GM23338 (cell line): Measurements from ENCODE around the gene DIPK1A. TPM values are rescaled to one million over a fixed set of nuclear protein-coding genes. Genes with fewer than 3 reads are reported as not detected.

ENCODE experiments used
- ATAC-seq: fragments of 200-7000 bp; cut with Tn5 transposase; 3 replicates; pipeline ENCODE4 v1.9.1; 2020
- DNase-seq: peaks from one replicate; pipeline ENCODE4 v3.0.0-alpha.2; 2015; ENCODE audit warnings: low spot score
- H2AFZ ChIP-seq: fragments of 200-600 bp; sonication (generic); 2 replicates; pipeline ENCODE4 v1.8.0; 2016; ENCODE audit warnings: antibody characterized with exemption, mild to moderate bottlenecking, moderate library complexity
- H3F3A ChIP-seq: fragments of 200-600 bp; sonication (generic); replicated peaks from 2 replicates; pipeline ENCODE4 v1.8.0; 2017; ENCODE audit warnings: antibody characterized with exemption, mixed run types, low read depth
- H3K27ac ChIP-seq: fragments of 200-600 bp; sonication (generic); 2 replicates; pipeline ENCODE4 v1.6.1; 2016; ENCODE audit warnings: low read depth
- H3K27me3 ChIP-seq: fragments of 200-600 bp; sonication (generic); 2 replicates; pipeline ENCODE4 v1.8.0; 2016; ENCODE audit warnings: mild to moderate bottlenecking, mixed run types, moderate library complexity; ENCODE audit not compliant: insufficient read depth
- H3K36me3 ChIP-seq: fragments of 200-600 bp; sonication (generic); 2 replicates; pipeline ENCODE4 v1.8.0; 2016; ENCODE audit warnings: mild to moderate bottlenecking; ENCODE audit not compliant: insufficient read depth
- H3K4me1 ChIP-seq: fragments of 200-600 bp; sonication (generic); 2 replicates; pipeline ENCODE4 v1.8.0; 2016; ENCODE audit warnings: mild to moderate bottlenecking, moderate library complexity; ENCODE audit not compliant: insufficient read depth
- H3K4me2 ChIP-seq: fragments of 200-600 bp; sonication (generic); 2 replicates; pipeline ENCODE4 v1.7.1; 2017; ENCODE audit warnings: mixed run types
- H3K4me3 ChIP-seq: fragments of 200-600 bp; sonication (generic); 2 replicates; pipeline ENCODE4 v1.6.1; 2016; ENCODE audit warnings: mixed run types
- H3K79me2 ChIP-seq: fragments of 200-600 bp; sonication (generic); replicated peaks from 2 replicates; pipeline ENCODE4 v1.8.0; 2017; ENCODE audit warnings: mild to moderate bottlenecking; ENCODE audit not compliant: insufficient read depth
- H3K9me2 ChIP-seq: fragments of 200-600 bp; sonication (generic); 2 replicates; pipeline ENCODE4 v1.8.0; 2017; ENCODE audit not compliant: insufficient read depth
- H4K20me1 ChIP-seq: fragments of 200-600 bp; sonication (generic); replicated peaks from 2 replicates; pipeline ENCODE4 v1.8.0; 2017; ENCODE audit warnings: mild to moderate bottlenecking; ENCODE audit not compliant: insufficient read depth
- H3K27ac Mint-ChIP-seq: 2 replicates; pipeline ENCODE4 v1.8.0; 2020; ENCODE audit warnings: inconsistent platforms, mild to moderate bottlenecking, moderate library complexity, mixed read lengths
- H3K27me3 Mint-ChIP-seq: 3 replicates; pipeline ENCODE4 v1.8.0; 2022; ENCODE audit warnings: low read depth, mild to moderate bottlenecking, moderate library complexity, mixed read lengths, inconsistent platforms; ENCODE audit not compliant: insufficient read depth, poor library complexity
- H3K36me3 Mint-ChIP-seq: 3 replicates; pipeline ENCODE4 v1.8.0; 2021; ENCODE audit warnings: low read depth, mild to moderate bottlenecking, inconsistent platforms, moderate library complexity, mixed read lengths
- H3K4me1 Mint-ChIP-seq: 3 replicates; pipeline ENCODE4 v1.8.0; 2020; ENCODE audit warnings: mild to moderate bottlenecking, inconsistent platforms, mixed read lengths
- H3K4me3 Mint-ChIP-seq: 3 replicates; pipeline ENCODE4 v1.8.0; 2021; ENCODE audit warnings: moderate library complexity, mild to moderate bottlenecking, inconsistent platforms, mixed read lengths
- H3K9me3 Mint-ChIP-seq: 3 replicates; pipeline ENCODE4 v1.8.0; 2020; ENCODE audit warnings: moderate library complexity, mild to moderate bottlenecking, inconsistent platforms, mixed read lengths
- CREB1 ChIP-seq: fragments of 250-450 bp; sonication (Bioruptor Pico); IDR thresholded peaks from 2 replicates; pipeline ENCODE4 v1.5.0; 2020; ENCODE audit warnings: low read depth, mild to moderate bottlenecking, moderate library complexity
- CTCF ChIP-seq, 2 experiments: fragments of 200-600 bp in 1 of 2; sonication (generic) in 1 of 2; conservative IDR thresholded peaks; 2 replicates each; pipeline versions ENCODE4 v1.5.1 to v1.6.1; 2016 to 2017; ENCODE audit warnings: antibody characterized with exemption in 2 of 2, low read depth in 2 of 2, mild to moderate bottlenecking in 2 of 2, moderate library complexity in 1 of 2
- ETS1 ChIP-seq: IDR thresholded peaks from 2 replicates; pipeline ENCODE4 v1.6.1; 2016; ENCODE audit warnings: antibody characterized with exemption
- EZH2 ChIP-seq: fragments of 200-600 bp; sonication (generic); IDR thresholded peaks from one replicate; pipeline ENCODE4 v1.8.0; 2017; ENCODE audit warnings: antibody characterized with exemption, mild to moderate bottlenecking, low read depth; ENCODE audit not compliant: unreplicated experiment
- EZH2phosphoT487 ChIP-seq: fragments of 200-600 bp; sonication (generic); IDR thresholded peaks from one replicate; pipeline ENCODE4 v1.8.1; 2018; ENCODE audit warnings: antibody characterized with exemption; ENCODE audit not compliant: unreplicated experiment
- JUNB ChIP-seq: IDR thresholded peaks from one replicate; pipeline ENCODE4 v1.6.1; 2016; ENCODE audit warnings: antibody characterized with exemption; ENCODE audit not compliant: unreplicated experiment
- NANOG ChIP-seq: IDR thresholded peaks from 2 replicates; pipeline ENCODE4 v1.6.1; 2016; ENCODE audit warnings: antibody characterized with exemption, borderline replicate concordance
- POLR2AphosphoS5 ChIP-seq: IDR thresholded peaks from 2 replicates; pipeline ENCODE4 v1.6.1; 2016; ENCODE audit warnings: antibody characterized with exemption, low read depth
- REST ChIP-seq: IDR thresholded peaks from one replicate; pipeline ENCODE4 v1.6.1; 2018; ENCODE audit warnings: antibody characterized with exemption; ENCODE audit not compliant: unreplicated experiment
- STAT1 ChIP-seq: IDR thresholded peaks from one replicate; pipeline ENCODE4 v1.6.1; 2016; ENCODE audit warnings: antibody characterized with exemption; ENCODE audit not compliant: unreplicated experiment
- ZNF114 ChIP-seq: fragments of 250-450 bp; sonication (Bioruptor Pico); IDR thresholded peaks from 2 replicates; pipeline ENCODE4 v1.5.0; 2020; ENCODE audit warnings: mild to moderate bottlenecking, moderate library complexity
- ZNF331 ChIP-seq: fragments of 250-450 bp; sonication (Bioruptor Pico); IDR thresholded peaks from 2 replicates; pipeline ENCODE4 v1.5.0; 2020; ENCODE audit warnings: low read depth, mild to moderate bottlenecking, moderate library complexity
- ZNF462 ChIP-seq: fragments of 250-450 bp; sonication (Bioruptor Pico); IDR thresholded peaks from 2 replicates; pipeline ENCODE4 v1.5.0; 2020; ENCODE audit warnings: mild to moderate bottlenecking, moderate library complexity
- polyA plus RNA-seq: library from polyadenylated mRNA; unstranded; fragments of >200 nt; fragmentation: Nextera tagmentation; extraction: Ambion mirVana; gene quantifications from 2 replicates; pipeline ENCODE4 v1.2.1, GENCODE V29; 2016
- total RNA-seq: library from RNA; depleted of rRNA; stranded (reverse); fragments of >200 nt; shearing (Covaris generic); gene quantifications from 2 replicates; pipeline ENCODE4 v1.2.3, GENCODE V29; 2014

DIPK1A gene
- total and polyA plus RNA-seq, 2 experiments from 2014 or later: 4.8 to 6.1 TPM

- H3K4me3 Mint-ChIP-seq: no peak overlapping the region
These were observed 121.8 kb downstream of the DIPK1A start for GRCh38 chr1:92839442-92839841.

More at GRCh38 chr1:92839442-92839841, 121.8 kb downstream of the DIPK1A start:
- H3K27ac ChIP-seq: peak overlapping the region; percentile 67
- no peaks in the 10 kb centered on the region for H3K9me2 ChIP-seq
- H4K20me1 ChIP-seq: peaks cover 72% of the 10 kb centered on the region
- no peak overlapping the region for H2AFZ ChIP-seq
- Mint-ChIP-seq H3K4me1 (peaks cover 18% of the 10 kb centered on the region), H3K9me3 (no peaks in the 10 kb centered on the region), H3K27me3 (peaks cover 1% of the 10 kb centered on the region), H3K27ac (no peak overlapping the region), H3K36me3 (peaks cover 99% of the 10 kb centered on the region)
- H3K27me3 ChIP-seq: no peaks in the 10 kb centered on the region
- H3F3A ChIP-seq: peaks cover 67% of the 10 kb centered on the region
- TF ChIP-seq NANOG (no peak), POLR2AphosphoS5 (no peak), STAT1 (no peak), JUNB (no peak), CREB1 (CRISPR knock-in tag) (no peak), ZNF114 (CRISPR knock-in tag) (no peak), ZNF331 (CRISPR knock-in tag) (no peak), ETS1 (no peak), REST (no peak), EZH2phosphoT487 (no peak), CTCF (conservative IDR thresholded peaks at IDR 0.05; ENCODE audit: low read depth in 2 of 2) (no peak), EZH2 (no peak), ZNF462 (CRISPR knock-in tag) (no peak)
- no peak for ATAC-seq
- no peak overlapping the region for H3K4me3 ChIP-seq
- no peak for DNase-seq
- peaks cover 60% of the 10 kb centered on the region for H3K79me2 ChIP-seq
- peaks cover 7% of the 10 kb centered on the region; the same call in 1 of the 2 replicates for H3K4me1 ChIP-seq
- H3K4me2 ChIP-seq: no peak overlapping the region
- peaks cover 79% of the 10 kb centered on the region for H3K36me3 ChIP-seq
